HG03139 (cell line): Measurements from ENCODE around the gene TNNC2.
"Not testable (repeated sequence)": the region's sequence is repeated elsewhere in the genome, so short reads cannot be mapped to it uniquely, and the experiment has no call there.

Experiments used
- ATAC-seq: cut with Tn5 transposase; IDR thresholded peaks from one replicate; pipeline ENCODE4 v1.9.1; 2021; ENCODE audit not compliant: unreplicated experiment

TNNC2 gene

DNA sequence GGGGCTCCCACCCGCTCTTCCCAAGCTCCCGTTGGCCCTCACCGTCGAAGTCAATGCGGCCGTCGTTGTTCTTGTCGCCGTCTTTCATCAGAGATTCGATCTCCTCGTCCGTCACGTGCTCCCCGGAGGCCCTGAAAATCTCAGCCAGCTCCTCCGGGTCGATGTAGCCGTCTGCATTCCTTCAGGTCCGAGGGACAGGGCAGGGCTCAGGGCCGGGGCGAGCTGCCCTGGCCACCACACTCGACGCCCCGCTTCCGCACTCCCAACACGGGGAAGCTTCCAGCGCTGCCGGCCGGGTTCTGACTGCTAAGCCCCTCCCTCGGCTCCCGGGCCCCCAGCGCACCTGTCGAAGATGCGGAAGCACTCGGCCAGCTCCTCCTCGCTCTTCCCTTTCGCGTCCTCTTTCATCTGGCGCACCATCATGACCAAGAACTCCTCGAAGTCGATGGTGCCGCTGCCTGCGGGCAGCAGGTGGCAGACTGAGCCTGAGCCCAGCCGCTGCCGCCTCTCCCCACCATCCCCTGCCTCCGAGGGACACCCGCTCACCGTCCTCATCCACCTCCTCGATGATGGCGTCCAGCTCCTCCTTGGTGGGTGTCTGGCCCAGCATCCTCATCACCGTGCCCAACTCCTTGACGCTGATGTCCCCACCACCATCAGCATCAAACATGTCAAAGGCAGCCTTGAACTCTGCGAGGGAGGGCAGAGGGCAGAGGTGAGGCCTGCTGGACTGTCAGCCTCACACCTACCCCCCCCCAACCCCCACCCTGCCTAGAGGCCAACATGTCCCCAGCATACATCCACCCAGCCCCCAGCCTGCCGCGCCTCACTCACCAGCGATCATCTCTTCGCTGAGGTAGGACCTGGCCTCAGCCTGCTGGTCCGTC, 2.9 kb downstream of the TNNC2 start:
- no peak for ATAC-seq

- no peak for ATAC-seq
Measured at GRCh38 chr20:45822857-45823256, 4.3 kb downstream of the TNNC2 start.

- no peak for ATAC-seq
Measured at GRCh38 chr20:45821947-45822346, 5.2 kb downstream of the TNNC2 start.

GRCh38 chr20:45819466-45819865, 7.6 kb downstream of the TNNC2 start:
- no peak for ATAC-seq

DNA sequence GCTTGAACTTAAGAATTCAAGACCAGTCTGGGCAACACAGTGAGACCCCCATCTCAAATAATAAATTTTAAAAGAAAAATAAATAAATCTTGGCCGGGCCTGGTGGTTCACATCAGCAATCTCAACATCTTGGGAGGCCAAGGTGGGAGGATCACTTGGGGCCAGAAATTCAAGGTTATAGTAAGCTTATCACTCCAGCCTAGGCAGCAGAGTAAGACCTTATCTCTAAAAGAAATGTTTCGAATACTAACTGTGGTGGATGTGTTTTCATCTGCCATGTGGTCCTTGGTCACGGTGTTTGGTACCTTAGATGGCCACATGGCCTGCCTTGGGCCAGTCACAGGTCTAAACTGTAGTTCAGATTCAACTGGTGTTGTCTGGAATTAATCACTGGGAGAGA, 8.9 kb downstream of the TNNC2 start:
- ATAC-seq, result no peak

DNA sequence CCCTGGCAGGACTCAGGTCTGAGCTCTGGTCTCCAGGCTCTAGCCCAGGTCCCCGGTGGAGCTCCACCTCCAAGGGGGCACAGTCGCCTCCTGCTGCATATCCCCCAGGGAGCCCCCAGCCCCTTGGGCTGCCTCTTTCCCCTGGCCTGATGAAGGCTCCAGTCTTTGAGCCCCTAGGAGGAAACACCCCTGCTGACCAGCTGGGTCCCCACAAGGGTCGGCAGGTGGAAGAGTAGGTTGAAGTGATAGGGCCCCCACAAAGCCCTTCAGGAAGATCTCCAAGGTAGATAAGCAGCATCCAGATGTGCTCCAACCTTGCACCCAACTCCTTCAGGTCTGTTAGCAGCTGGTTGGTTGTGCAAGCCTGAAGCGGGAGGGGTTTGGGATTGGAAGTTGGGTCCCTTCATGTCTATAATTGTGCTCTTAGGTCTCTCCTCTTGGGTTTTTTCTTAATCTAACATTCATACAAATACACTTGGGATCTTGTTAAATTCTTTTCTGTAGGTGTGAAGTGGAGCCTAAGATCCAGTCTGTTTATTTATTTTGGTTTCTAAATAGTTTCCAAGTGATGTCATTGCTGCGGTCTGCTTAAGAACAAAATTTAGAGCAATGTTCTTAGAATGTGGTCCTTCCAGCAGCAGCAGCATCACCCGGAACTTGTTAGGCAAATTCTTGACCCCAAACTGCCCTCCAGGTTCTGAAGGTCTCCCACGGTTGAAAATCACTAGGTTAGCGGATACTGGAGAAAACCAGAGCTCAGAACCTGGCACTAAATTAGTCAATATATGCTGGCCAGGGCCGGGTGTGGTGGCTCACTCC, 9.5 kb downstream of the TNNC2 start:
- ATAC-seq, result no peak

- ATAC-seq, result no peak
Measured at GRCh38 chr20:45816951-45817350, 10.2 kb downstream of the TNNC2 start.

DNA sequence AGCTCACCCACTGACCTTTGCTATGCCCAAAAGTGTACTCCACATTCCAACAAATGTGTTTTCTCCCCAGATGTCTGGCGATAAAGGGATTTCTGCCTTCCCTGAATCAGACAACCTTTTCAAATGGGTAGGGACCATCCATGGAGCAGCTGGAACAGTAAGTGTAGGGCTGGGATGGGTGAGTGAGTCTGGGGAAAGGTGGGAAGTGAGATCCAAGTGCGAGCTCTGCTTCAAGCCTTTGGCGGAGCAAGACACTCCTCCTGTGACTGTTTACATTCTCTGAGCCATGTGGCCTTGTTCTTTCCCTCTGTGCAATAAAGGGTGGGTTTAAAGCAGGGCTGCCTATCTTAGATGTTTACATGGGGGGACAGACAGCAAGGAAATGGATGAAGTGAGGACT, 12.8 kb downstream of the TNNC2 start:
- no peak for ATAC-seq

DNA sequence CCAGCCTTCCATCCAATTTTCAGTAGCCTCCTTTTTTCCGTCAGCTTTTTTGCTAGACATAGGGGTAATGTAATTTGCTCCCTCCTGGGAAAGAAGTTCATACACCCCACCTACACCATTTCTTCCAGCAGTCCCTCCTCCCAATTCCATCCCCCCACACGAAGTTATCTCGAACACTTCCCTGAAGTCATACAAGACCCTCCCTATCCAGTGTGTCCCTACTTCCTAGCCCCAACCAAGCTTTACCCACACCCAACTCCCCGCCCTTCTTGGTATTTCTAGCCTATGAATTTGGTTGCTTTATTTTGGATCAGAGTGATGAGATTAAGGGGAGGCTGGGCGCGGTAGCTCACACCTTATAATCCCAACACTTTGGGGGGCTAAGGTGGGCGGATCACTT, 13.6 kb downstream of the TNNC2 start:
- ATAC-seq, result no peak

DNA sequence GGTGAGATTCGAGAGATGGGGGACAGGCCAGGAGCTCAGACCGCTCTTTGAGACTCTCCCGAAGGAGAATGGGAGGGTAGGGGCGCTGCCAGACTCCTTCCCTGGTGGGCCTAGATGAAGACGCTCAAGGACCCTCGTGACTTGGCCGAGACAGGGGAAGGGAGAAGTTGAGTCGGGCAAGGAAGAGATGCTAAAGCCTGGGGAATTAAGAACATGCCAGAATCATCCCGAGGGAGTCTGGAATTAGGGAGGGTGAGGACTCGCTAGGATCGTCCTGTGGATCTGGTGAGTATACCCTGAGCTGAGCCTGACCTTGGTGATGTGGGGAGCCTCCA, 14.1 kb downstream of the TNNC2 start:
- no peak for ATAC-seq

GRCh38 chr20:45812157-45813005, 14.7 kb downstream of the TNNC2 start, which contains the start of gene UBE2C:
Gene UBE2C, plus strand, starts transcription at chr20:45812644. Its CDS starts 52 bp downstream, at chr20:45812696.
- ATAC-seq, result peak; percentile 96

DNA sequence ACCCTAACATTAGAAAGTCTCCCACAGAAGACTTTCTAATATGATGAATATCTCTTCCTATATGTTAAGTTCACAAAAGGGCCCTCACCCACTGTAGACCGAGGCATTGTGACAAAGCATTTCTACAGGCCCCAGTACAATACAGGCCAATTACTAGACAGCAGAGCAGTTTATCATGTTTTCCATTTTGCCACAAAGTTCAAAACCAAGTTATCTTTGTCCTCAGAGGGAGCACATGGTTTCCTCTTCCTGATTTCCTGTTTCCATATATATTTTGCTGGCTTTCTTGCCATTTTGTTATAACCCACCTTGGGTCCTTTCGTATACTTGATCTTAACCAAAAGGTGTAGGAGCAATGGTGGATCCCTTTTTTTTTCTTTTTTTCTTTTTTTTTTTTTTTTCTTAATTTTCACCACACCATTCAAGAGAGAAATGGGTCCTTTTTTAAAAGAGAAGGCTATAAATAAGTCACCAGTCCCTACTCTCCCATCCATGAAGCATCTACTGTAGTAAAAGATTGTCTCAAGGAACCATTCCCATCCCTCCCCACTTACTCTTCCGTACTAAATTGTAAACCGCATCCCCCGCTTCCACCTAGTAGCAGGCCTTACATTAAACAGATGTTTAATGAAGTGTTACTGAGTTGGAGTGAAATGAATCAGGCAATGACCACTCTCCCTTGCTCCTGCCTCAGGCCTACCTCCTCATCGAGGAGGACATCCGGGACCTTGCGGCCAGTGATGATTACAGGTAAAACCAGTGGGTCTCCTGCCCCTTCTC, 16.7 kb downstream of the TNNC2 start:
- no peak for ATAC-seq

GRCh38 chr20:45801851-45802250, 25.3 kb downstream of the TNNC2 start:
- no peak for ATAC-seq

DNA sequence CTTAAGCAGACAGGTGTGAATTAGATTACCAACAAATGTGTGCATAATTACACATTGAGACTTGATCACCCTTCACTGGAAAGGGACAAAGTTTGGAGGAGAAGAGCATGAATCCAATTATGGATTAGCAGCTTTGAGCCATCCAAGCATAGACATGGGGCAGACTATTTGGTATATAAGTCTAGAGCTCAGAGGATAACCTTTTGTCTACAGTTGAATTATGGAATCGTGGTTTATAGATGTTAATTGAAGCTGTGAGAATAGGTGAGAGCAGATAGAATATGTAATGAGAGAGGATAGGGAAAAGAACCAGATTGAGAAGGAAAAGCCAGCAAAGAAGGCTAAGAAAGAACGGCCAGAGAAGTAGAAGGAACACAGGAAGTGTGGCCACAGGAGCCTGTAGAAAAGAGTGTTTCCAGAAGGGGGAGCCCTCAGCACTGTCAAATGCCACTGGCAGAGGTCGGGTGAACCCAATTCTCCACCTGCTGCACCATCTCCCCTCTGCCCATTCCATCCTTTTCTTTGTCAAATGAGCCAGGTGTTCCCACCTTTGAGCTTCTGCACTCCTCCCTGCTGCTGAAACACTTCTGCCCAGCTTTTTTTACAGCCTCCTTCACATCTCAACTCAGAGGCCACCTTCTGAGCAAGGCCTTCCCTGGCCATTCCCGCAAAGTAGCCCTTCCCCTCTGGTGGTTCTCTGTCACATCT, 28.0 kb downstream of the TNNC2 start:
- ATAC-seq, result no peak

DNA sequence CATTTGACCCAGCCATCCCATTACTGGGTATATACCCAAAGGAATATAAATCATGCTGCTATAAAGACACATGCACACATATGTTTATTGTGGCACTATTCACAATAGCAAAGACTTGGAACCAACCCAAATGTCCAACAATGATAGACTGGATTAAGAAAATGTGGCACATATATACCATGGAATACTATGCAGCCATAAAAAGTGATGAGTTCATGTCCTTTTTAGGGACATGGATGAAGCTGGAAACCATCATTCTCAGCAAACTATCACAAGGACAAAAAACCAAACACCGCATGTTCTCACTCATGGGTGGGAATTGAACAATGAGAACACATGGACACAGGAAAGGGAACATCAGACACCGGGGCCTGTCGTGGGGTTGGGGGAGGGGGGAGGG, 29.2 kb downstream of the TNNC2 start:
- not testable (repeated sequence) for ATAC-seq

GRCh38 chr20:45797510-45797909, 29.6 kb downstream of the TNNC2 start:
- ATAC-seq, result not testable (repeated sequence)

DNA sequence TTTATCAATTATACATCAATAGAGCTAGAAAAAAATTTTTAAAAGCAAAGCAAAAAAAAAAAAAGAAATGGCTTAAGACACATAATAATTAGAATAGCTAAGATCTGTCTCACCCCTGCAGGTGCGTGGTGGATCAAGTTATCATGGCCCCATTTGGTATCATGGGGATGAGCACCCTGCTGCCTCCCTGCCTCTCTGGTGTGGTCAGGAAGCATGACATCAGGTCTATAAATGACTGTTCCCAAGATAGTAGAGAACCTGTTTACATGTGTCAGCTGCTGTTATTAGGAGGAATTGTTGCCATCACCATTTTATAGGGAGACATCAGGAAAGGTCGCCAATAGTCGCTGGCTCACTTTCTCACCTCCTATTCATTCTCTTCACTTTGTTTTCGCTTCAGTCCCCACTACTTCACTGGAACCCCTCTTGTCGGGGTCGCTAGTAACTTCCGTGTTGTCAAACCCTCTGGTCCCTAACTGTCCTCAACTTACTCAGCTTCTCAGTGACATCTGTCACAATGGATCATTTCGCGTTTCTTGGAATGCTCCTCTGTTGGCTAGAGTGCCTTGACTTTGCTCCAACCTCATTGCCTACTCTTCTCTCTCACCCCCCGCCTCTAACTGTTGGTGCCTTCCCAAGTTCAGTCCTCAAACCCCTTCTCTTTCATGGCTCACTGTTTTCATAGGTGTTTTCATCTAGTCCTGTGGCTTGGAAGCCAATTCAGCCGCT, 30.6 kb downstream of the TNNC2 start:
- ATAC-seq, result no peak

DNA sequence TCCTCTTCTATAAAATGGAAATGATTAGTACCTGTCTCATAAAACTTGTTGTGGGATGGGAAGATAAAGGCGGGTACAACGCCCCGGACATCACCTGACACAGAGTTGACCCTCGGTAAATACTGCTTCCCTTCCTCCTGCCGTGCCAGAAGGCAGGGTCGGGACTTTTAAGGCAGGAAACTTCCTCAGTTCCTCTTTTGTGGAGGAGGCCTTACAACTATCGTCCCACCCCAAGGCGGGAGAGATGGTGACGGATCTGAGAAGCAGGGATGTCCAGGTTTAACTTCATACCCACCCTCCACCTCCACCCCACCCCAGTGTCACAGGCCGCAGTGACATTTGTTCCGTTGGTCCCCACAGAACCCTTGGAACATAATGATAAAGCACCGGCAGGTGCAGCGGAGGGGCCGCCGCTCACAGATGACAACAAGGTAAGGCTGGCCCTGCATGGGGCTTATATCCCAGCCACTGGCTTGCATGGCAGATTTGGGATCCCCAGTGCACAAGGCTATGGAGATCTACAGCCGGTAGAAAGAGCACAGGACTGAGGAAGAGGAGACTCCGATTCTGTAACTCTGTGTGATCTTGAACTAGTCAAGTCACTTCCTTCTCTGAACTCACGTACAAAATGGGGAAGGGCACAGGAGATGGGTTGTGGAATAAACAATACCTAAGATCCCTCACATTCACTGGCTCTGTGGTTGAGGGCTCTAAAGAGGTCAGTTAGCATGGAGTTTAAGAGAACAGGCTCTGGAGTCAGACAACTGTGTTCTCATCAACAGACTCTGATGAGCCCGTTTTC, 34.6 kb downstream of the TNNC2 start:
- peak; percentile 12 for ATAC-seq
